A549 (cell line): ENCODE measurements around the gene AUTS2.

Experiments used
- CTCF ChIP-seq: fragments of >200 bp; sonication (Bioruptor Twin); formaldehyde crosslinking; IDR thresholded peaks from 3 replicates; pipeline ENCODE4 v1.5.1; 2016
- EP300 ChIP-seq, 2 experiments: fragments of >200 bp; sonication (Bioruptor Twin); formaldehyde crosslinking; IDR thresholded peaks; 2 replicates in 1 of 2; 3 replicates in 1 of 2; pipeline ENCODE4 v1.6.1; 2016 to 2017
- MYC ChIP-seq: IDR thresholded peaks from 2 replicates; pipeline ENCODE4 v1.6.1; 2012; ENCODE audit warnings: mild to moderate bottlenecking, inconsistent platforms, low read length, improper control_type of control experiment, borderline replicate concordance
- POLR2A ChIP-seq: IDR thresholded peaks from 2 replicates; pipeline ENCODE4 v1.6.1; 2012; ENCODE audit warnings: mild to moderate bottlenecking, low read length
- RCOR1 ChIP-seq: fragments of 150-350 bp; IDR thresholded peaks from 2 replicates; pipeline ENCODE4 v1.6.1; 2014; ENCODE audit warnings: antibody characterized with exemption, low read length, low read depth
- RFX5 ChIP-seq: fragments of 450-650 bp; IDR thresholded peaks from 2 replicates; pipeline ENCODE4 v1.7.1; 2014; ENCODE audit warnings: antibody characterized with exemption, mild to moderate bottlenecking, moderate library complexity
- SMC3 ChIP-seq: fragments of >200 bp; sonication (Bioruptor Twin); formaldehyde crosslinking; IDR thresholded peaks from 3 replicates; pipeline ENCODE4 v1.6.1; 2018; ENCODE audit warnings: inconsistent platforms
- TF ChIP-seq, protein P1 (sequence below): fragments of 450-650 bp; IDR thresholded peaks from 2 replicates; pipeline ENCODE4 v1.6.1; 2014; ENCODE audit warnings: antibody characterized with exemption

DNA sequence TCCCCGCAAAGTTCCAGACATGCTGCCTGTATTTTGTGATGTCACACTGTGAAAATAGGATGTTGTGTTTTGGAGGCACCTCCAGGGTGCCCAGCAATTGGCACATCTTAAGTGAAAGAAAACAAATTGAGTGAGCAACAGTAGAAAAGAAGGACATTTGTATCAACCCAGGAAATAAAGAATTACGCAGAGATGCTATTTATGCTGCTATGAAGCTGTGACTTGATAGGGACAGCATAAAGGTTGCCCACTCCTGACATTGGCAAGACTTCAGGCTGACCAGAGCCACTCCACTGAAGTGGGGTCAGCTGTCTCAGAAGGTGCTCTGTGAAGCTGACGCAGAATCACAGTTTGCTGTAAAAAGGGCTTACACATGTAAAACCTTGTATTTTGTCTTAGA, 803.8 kb downstream of the AUTS2 start:
- TF ChIP-seq CTCF = no peak
- no peak for TF ChIP-seq SMC3
- TF ChIP-seq RCOR1 = no peak
- TF ChIP-seq MYC = no peak
- TF ChIP-seq POLR2A = no peak
- TF ChIP-seq, protein P1, sequence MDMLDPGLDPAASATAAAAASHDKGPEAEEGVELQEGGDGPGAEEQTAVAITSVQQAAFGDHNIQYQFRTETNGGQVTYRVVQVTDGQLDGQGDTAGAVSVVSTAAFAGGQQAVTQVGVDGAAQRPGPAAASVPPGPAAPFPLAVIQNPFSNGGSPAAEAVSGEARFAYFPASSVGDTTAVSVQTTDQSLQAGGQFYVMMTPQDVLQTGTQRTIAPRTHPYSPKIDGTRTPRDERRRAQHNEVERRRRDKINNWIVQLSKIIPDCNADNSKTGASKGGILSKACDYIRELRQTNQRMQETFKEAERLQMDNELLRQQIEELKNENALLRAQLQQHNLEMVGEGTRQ = no peak
- no peak for TF ChIP-seq EP300 (IDR thresholded peaks at IDR 0.05)
- no peak for TF ChIP-seq RFX5
